AG09319 (cell line): ENCODE measurements around the gene TRIM34.

ENCODE experiments used
- DNase-seq: peaks from one replicate; pipeline ENCODE4 v3.0.0-alpha.2; 2010; ENCODE audit warnings: low read depth; ENCODE audit errors: extremely low read depth
- CTCF ChIP-seq: IDR thresholded peaks from 2 replicates; pipeline ENCODE4 v1.5.1; 2011; ENCODE audit warnings: low read depth, mild to moderate bottlenecking, inconsistent platforms, low read length, moderate library complexity

The TRIM34 gene

GRCh38 chr11:5622802-5623201 lies 2.0 kb upstream of the TRIM34 start:
- DNase-seq = no peak
- TF ChIP-seq CTCF = no peak

- no peak for DNase-seq
Observed at GRCh38 chr11:5625281-5625680, 480 bp downstream of the TRIM34 start.

GRCh38 chr11:5626196-5626595 lies 1.4 kb downstream of the TRIM34 start:
- DNase-seq = no peak
- TF ChIP-seq CTCF = no peak

More at GRCh38 chr11:5625281-5625680, 480 bp downstream of the TRIM34 start:
- no peak for TF ChIP-seq CTCF

- TF ChIP-seq CTCF = no peak
- no peak for DNase-seq
Observed at GRCh38 chr11:5631417-5631816, 6.6 kb downstream of the TRIM34 start.

GRCh38 chr11:5631969-5632635 lies 7.3 kb downstream of the TRIM34 start:
- no peak for DNase-seq
- TF ChIP-seq CTCF = no peak

GRCh38 chr11:5639953-5640352 lies 15.2 kb downstream of the TRIM34 start:
- no peak for DNase-seq
- no peak for TF ChIP-seq CTCF

- TF ChIP-seq CTCF = no peak
- DNase-seq = no peak
Observed at GRCh38 chr11:5643585-5643984, 18.8 kb downstream of the TRIM34 start.
